Lung (tissue), 12 donors: ENCODE data around the gene NME4. TPM values are rescaled to one million over a fixed set of nuclear protein-coding genes. Genes with fewer than 3 reads are reported as not detected.

Experiments
- ATAC-seq: fragments of 200-7000 bp; cut with Tn5 transposase; one replicate; pipeline ENCODE4 v1.9.1; 2020; ENCODE audit warnings: moderate number of reproducible peaks; ENCODE audit not compliant: insufficient read depth, low FRiP score
- DNase-seq, 3 donors: peaks; one replicate each; pipeline ENCODE4 v3.0.0-alpha.2; 2013 to 2017
- H3K27ac ChIP-seq, 2 donors: one replicate each; pipeline ENCODE4 v1.5.1; 2013; ENCODE audit warnings: mild to moderate bottlenecking in 2 of 2, moderate library complexity in 2 of 2, control low read depth in 1 of 2, inconsistent platforms in 1 of 2, low read depth in 1 of 2, low read length in 1 of 2
- H3K27me3 ChIP-seq, 3 donors: one replicate each; pipeline ENCODE4 v1.5.1; 2013; ENCODE audit warnings: low read length in 2 of 3; ENCODE audit not compliant: control insufficient read depth in 3 of 3, insufficient read depth in 3 of 3
- H3K36me3 ChIP-seq, 4 donors: one replicate each; pipeline ENCODE4 v1.5.1; 2013; ENCODE audit warnings: low read length in 4 of 4, mild to moderate bottlenecking in 1 of 4, moderate library complexity in 1 of 4; ENCODE audit not compliant: control insufficient read depth in 4 of 4, insufficient read depth in 4 of 4
- H3K4me1 ChIP-seq, 5 donors: one replicate each; pipeline ENCODE4 v1.5.1; 2013; ENCODE audit warnings: low read length in 5 of 5, mild to moderate bottlenecking in 2 of 5, moderate library complexity in 1 of 5; ENCODE audit not compliant: control insufficient read depth in 5 of 5, insufficient read depth in 5 of 5
- H3K4me3 ChIP-seq: one replicate; pipeline ENCODE4 v1.5.1; 2013; ENCODE audit warnings: mild to moderate bottlenecking, control low read depth, moderate library complexity
- H3K9ac ChIP-seq, 2 donors: one replicate each; pipeline ENCODE4 v1.5.1; 2013; ENCODE audit warnings: low read length in 2 of 2, control low read depth in 1 of 2; ENCODE audit not compliant: insufficient read depth in 1 of 2
- H3K9me3 ChIP-seq, 4 donors: one replicate each; pipeline ENCODE4 v1.5.1; 2013; ENCODE audit warnings: low read length in 3 of 4, mild to moderate bottlenecking in 1 of 4, moderate library complexity in 1 of 4; ENCODE audit not compliant: control insufficient read depth in 4 of 4, insufficient read depth in 3 of 4
- WGBS, 2 donors: extraction: QIAGEN DNeasy Blood & Tissue Kit; methylation state at CpG; one replicate each; pipeline ENCODE4 v1.1.7; 2013; 5-methylcytosine and 5-hydroxymethylcytosine counted together
- polyA plus RNA-seq, 2 donors: library from polyadenylated mRNA; stranded (reverse); fragments of 200-250 nt; gene quantifications; one replicate each; pipeline ENCODE4 v1.2.1, GENCODE V29; 2013
- total RNA-seq, 2 donors: library from RNA; depleted of rRNA in 1 of 2; stranded (reverse); fragments of >200 nt in 1 of 2; gene quantifications; one replicate each; pipeline ENCODE4 v1.2.1, GENCODE V29; 2014 to 2021
- TF ChIP-seq, protein P1 (sequence below): IDR thresholded peaks from 2 replicates; pipeline ENCODE4 v1.5.1; 2012; ENCODE audit warnings: mild to moderate bottlenecking; ENCODE audit errors: control extremely low read depth, extremely low read depth
- donor health status: control.
- donor health status: control.
- donor health status: Bipolar disorder and iron deficiency.
- donor health status: healthy.
- donor health status: DM: yes; HTN: yes; CAD: no.

NME4 gene
- total and polyA plus RNA-seq, 4 donors = 18.0 to 68.7 (median 65.8) TPM

DNA sequence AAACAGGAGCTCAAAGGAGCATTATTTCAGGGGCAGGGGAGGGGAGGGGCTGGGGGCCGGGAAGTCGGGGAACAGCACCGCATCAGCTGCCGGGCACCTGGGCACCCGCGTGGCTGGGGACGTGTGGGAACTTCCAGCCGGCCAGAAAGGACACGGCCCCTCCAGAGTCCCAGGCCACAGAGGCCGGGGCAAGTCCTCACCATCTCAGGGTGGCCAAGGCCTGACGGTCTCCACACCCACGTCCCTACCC, 16.3 kb upstream of the NME4 start:
- Histone ChIP-seq H3K27ac (peak overlapping the region in 1 of 2 donors; percentile 75), H3K4me1 (peaks cover 0 to 23% (median 4%) of the 10 kb centered on the region in 5 donors), H3K9ac (no peak overlapping the region), H3K27me3 (no peaks in the 10 kb centered on the region), H3K4me3 (peak overlapping the region; percentile 71), H3K36me3 (peaks cover 0 to 21% (median 3%) of the 10 kb centered on the region in 4 donors), H3K9me3 (no peaks in the 10 kb centered on the region)
- TF ChIP-seq, protein P1, sequence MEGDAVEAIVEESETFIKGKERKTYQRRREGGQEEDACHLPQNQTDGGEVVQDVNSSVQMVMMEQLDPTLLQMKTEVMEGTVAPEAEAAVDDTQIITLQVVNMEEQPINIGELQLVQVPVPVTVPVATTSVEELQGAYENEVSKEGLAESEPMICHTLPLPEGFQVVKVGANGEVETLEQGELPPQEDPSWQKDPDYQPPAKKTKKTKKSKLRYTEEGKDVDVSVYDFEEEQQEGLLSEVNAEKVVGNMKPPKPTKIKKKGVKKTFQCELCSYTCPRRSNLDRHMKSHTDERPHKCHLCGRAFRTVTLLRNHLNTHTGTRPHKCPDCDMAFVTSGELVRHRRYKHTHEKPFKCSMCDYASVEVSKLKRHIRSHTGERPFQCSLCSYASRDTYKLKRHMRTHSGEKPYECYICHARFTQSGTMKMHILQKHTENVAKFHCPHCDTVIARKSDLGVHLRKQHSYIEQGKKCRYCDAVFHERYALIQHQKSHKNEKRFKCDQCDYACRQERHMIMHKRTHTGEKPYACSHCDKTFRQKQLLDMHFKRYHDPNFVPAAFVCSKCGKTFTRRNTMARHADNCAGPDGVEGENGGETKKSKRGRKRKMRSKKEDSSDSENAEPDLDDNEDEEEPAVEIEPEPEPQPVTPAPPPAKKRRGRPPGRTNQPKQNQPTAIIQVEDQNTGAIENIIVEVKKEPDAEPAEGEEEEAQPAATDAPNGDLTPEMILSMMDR = no peak
- DNase-seq = no peak
- ATAC-seq = no peak
- 3 to 5% methylated on average over 12 of the region's 12 CpGs for WGBS, 2 donors

DNA sequence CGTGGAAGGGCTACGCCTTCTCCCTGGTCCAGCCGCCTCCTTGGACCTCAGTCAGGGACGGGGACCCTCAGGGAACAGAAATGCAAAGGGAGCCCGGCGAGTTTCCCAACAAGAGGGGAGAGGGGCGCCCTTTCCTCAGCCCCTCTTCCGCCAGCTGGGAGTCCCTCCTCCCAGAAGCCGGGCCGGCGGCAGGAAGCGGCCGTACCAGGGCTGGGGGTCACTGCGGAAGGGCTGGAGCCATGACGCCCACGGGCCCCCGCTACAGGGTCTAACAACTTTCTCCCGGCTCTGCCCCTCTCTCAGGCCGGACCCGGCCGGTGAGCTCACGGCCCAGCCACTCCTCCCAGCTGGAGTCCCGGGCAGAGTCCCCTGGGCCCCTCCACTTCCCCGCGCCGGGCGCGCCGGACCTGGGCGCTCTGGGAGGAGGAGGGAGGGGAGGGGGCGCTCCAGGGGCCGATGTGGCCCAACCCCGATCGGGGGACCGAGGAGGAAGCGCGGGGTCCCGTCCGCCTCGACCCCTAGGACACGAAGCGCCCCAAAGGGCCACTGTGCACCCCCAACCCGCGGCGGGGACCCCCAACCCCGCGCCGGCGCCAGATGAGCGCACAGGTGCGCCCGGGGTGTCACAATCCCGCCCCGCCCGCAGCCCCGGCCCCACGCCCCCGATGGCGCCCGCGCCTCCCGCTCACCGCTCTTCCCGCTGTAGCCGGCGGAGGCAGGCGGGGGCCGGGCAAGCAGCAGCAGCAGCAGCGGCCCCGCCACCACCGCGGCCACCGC, 15.8 kb upstream of the NME4 start:
- peaks cover 0 to 16% (median under 1%) of the 10 kb centered on the region in 4 donors for H3K36me3 ChIP-seq
- no peaks in the 10 kb centered on the region for H3K9me3 ChIP-seq
- ATAC-seq (peak; percentile 6), DNase-seq (peak in 2 of 3 donors; percentile 23 to 41)
- 1% methylated on average over 30 to 73 of the region's 73 CpGs for WGBS, 2 donors
- H3K27me3 ChIP-seq = no peaks in the 10 kb centered on the region
- no peak overlapping the region for H3K9ac ChIP-seq
- H3K4me3 ChIP-seq = peak overlapping the region; percentile 71
- peak overlapping the region; percentile 61 to 75 for H3K27ac ChIP-seq
- peaks cover 0 to 23% (median 4%) of the 10 kb centered on the region in 5 donors for H3K4me1 ChIP-seq
- TF ChIP-seq, protein P1 = no peak

DNA sequence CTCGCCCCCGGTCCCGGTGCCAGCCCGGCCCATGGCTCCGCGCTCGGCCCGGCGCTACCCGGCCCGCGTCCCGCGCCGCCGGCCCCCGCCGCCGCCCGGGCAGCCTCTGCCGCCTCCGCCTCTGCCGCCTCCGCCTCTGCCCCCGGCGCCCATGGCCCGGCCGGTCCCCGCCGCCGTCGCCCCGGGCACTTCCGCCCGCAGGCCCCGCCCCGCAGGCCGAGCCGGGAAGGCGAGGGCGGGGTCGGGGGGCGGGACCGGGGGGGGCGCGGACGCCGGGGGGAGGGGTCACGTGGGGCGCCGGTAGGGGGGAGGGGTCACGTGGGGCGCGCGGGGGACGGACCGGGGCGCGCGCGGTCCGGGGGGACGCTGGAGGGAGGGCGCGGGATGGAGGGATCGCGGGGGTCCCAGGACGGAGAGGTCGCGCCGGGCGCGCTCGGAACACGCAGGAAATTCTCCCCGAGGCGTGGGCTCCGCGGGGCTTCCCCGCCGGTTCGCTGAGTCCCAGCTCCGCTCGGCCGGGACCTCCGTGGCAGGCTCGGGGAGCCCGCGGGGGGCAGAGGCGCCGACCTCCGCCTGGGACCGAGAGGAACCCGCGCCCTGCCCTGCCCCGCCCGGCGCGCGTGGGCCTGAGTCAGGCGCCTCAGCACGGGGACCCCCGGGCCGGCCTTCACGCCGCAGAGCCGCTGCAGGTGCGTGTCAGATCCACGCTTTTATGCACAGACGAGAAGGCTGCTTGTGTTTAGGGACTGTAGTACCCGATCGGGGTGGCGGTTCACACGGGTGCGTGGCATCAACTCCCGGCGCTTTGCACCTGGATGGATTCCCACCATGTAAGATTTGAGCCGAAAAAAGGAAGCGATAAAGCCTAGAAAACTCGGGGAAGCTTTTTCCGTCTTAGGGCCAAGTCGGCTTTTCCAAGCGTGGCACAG, 14.9 kb upstream of the NME4 start, which contains the start of gene PGAP6:
TSS of gene PGAP6 (minus strand) at position 190 of the 929 bp plus-strand sequence. CDS start at position 33, 157 bp downstream.
- ATAC-seq (peak; percentile 77), DNase-seq (peak; percentile 48 to 71 (median 62))
- TF ChIP-seq, protein P1 = no peak
- Histone ChIP-seq H3K27me3 (no peaks in the 10 kb centered on the region), H3K9ac (no peak within 1 kb of the TSS), H3K4me3 (peak within 1 kb of the TSS; percentile 82), H3K4me1 (peaks cover 0 to 27% (median 4%) of the 10 kb centered on the region in 5 donors), H3K9me3 (no peaks in the 10 kb centered on the region), H3K27ac (peak within 1 kb of the TSS; percentile 80 to 82), H3K36me3 (peaks cover 0 to 8% (median 0%) of the 10 kb centered on the region in 4 donors)
- WGBS, 2 donors = 0% methylated on average over 35 to 120 of the region's 123 CpGs
